ENCODE results near the gene COBL.

GRCh38 chr7:51303142-51303525 lies 13.5 kb downstream of the COBL start:
- no peak for TF ChIP-seq SUZ12 (IDR thresholded peaks at IDR 0.05)
- TF ChIP-seq FOXM1 (IDR thresholded peaks at IDR 0.05; ENCODE audit: borderline replicate concordance), result no peak
- TF ChIP-seq TARDBP (IDR thresholded peaks at IDR 0.05), result no peak
- TF ChIP-seq NFRKB (IDR thresholded peaks at IDR 0.05), result no peak
- TF ChIP-seq FOXA1 (IDR thresholded peaks at IDR 0.05), result no peak
- TF ChIP-seq ELF4 (IDR thresholded peaks at IDR 0.05), result no peak
- TF ChIP-seq ZNF384 (IDR thresholded peaks at IDR 0.05), result no peak
- no peak for TF ChIP-seq CTBP1 (IDR thresholded peaks at IDR 0.05; ENCODE audit: borderline replicate concordance)
- TF ChIP-seq BHLHE40 (IDR thresholded peaks at IDR 0.05; ENCODE audit: borderline replicate concordance), result no peak
- TF ChIP-seq SP1 (IDR thresholded peaks at IDR 0.05), result no peak
- no peak for TF ChIP-seq HDGF (IDR thresholded peaks at IDR 0.05; ENCODE audit: borderline replicate concordance)
- TF ChIP-seq L3MBTL2 (conservative IDR thresholded peaks at IDR 0.05), result no peak
- TF ChIP-seq FOXK2 (IDR thresholded peaks at IDR 0.05), result no peak
- TF ChIP-seq ARNT (IDR thresholded peaks at IDR 0.05), result no peak
